HG03558 (cell line): ENCODE results near the gene CRHR1.

Source experiments
- ATAC-seq: cut with Tn5 transposase; IDR thresholded peaks from one replicate; pipeline ENCODE4 v1.9.1; 2021; ENCODE audit warnings: moderate number of reproducible peaks; ENCODE audit not compliant: unreplicated experiment; ENCODE audit errors: extremely low read depth

The CRHR1 gene

DNA sequence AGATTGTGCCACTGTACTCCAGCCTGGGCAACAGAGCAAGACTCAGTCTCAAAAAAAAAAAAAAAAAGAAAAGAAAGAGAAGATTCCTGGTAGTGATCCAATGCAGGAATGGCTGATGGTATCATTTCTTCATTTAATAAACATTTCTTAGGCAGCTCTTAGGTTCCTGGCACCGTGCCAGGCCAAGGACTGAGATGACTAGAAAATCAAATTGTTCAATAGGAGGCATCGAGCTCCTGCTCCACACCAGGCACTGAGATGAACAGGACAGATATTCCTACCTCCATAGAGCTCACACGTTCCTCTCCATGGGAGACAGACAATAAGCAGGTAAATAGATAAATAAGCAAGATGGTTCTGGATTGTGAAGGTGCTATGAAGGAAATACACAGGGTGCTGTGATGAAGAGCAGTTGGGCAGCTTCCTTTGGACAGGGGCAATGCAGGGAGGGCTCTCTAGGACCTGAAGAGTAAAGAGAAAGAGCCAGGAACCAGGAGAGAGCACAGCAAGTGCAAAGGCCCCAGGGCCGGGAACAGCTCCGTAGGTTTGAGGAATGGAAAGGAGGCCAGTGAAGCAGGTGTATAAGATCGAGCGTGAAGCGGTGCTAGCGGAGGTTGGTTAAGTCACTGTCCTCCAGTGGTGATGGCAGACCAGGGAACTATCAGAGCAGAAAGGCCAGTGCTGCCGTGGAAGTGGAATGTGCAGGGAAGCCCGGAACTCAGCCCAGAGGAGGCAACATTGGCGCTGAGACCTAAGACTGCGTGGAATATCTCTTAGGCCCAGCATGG, 26.5 kb upstream of the CRHR1 start:
- ATAC-seq, result no peak

GRCh38 chr17:45758544-45758943, 25.6 kb upstream of the CRHR1 start:
- ATAC-seq, result no peak

DNA sequence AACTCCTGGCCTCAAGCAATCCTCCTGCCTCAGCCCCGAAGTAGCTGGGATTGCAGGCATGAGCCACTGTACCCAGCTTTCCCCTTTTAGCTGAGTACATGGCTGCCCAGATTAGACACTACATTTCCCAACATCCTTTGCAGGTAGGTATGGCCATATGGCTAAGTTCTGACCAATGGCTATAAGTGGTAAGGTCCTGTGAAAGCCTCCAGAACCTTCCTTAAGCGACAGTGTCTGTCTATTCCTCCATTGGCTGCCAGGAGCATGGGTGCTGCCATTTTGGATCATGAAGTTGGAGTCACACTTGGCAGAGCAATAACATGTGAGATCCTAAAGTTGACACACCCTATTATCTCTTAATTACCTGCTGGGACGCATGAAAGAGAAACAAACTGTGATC, 24.4 kb upstream of the CRHR1 start:
- ATAC-seq, result no peak

- no peak for ATAC-seq
Observed at GRCh38 chr17:45761957-45762565, 22.1 kb upstream of the CRHR1 start.

- no peak for ATAC-seq
Observed at GRCh38 chr17:45763182-45763581, 20.9 kb upstream of the CRHR1 start.

DNA sequence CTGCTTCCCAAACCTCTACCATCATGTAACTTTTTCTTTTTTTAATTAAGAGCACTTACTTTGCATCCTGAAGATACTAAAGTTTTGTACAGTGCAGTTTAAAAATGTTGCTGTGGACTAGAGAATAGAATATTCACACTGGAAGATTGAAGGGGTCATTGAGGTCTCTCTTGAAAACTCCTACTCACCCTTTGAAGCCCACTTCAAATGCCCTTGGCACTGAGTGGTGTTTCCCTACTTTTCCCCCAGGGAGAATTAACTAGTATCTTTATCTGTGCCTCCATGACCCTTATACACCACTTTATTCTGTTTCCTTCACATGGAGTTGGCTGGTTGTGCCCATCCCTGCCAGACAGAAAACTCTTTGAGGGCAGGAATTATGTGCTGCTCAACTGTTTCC, 19.6 kb upstream of the CRHR1 start:
- ATAC-seq, result no peak

GRCh38 chr17:45768000-45768399, 16.1 kb upstream of the CRHR1 start:
- no peak for ATAC-seq

- ATAC-seq, result no peak
Observed at GRCh38 chr17:45770632-45771270, 13.4 kb upstream of the CRHR1 start.

- no peak for ATAC-seq
Observed at GRCh38 chr17:45771271-45771959, 12.7 kb upstream of the CRHR1 start.

DNA sequence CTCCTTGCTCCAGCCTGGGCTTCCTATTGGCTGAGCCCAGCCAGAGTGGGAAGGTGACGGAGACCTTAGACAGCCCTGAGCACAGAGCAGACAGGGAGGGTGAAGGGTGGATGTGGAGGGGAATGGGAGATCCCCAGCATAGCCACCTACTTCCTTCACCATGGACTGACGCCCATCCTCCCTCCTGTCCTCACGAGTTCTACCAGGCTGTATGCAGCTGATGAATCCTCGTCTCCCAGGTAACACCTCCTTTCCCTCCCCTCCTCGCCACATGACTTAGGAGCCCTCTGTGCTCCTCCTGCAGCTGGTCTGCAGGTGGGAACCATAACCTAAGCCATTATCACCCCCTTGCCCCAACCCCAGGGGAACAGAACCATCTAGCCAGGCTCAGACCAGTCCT, 9.0 kb upstream of the CRHR1 start:
- no peak for ATAC-seq

DNA sequence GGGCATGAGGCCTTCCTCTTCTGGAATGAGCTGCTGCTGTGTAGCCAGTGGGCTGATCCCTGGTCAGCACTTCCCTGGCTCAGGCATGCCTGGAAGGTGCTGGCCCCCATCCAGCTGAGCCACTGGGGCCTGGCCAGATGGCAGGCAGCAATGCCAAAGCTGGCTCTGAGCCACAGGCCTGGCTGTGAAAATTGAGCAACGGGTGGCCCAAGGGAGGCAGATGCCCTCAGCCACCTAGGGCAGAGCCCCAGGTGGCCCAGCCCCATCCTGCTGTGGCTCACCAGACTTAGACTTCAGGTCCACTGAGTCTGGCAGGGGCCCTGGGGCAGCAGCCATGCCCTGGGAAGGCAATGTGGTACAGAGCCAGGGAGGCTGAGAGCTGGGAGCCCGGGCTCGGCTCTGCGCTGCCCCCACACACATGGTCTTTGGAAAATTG, 8.5 kb upstream of the CRHR1 start:
- ATAC-seq, result no peak

- ATAC-seq, result no peak
Observed at GRCh38 chr17:45776896-45777295, 7.2 kb upstream of the CRHR1 start.

DNA sequence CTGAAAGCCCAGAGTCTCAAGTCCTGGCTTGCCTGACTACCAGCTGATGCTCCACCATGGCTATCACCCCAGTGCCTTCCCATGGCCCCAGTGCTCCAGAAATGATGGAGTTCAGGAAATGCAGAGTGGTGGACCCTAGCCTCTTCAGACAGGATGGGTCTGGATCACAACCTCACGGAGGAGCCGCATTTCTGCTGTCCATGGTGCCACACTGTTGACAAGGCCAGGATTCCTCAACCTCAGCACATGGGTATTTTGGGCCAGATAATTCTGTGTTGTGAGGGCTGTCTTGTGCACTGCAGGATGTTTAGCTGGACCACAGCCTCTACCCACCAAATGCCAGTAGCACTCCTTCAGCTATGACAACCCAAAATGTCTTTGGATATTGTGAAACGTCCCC, 6.7 kb upstream of the CRHR1 start:
- no peak for ATAC-seq

GRCh38 chr17:45780921-45781320, 3.2 kb upstream of the CRHR1 start:
- no peak for ATAC-seq

- no peak for ATAC-seq
Observed at GRCh38 chr17:45782889-45783592, 1.1 kb upstream of the CRHR1 start.

GRCh38 chr17:45783593-45784292, 377 bp upstream of the CRHR1 start:
- ATAC-seq, result no peak

DNA sequence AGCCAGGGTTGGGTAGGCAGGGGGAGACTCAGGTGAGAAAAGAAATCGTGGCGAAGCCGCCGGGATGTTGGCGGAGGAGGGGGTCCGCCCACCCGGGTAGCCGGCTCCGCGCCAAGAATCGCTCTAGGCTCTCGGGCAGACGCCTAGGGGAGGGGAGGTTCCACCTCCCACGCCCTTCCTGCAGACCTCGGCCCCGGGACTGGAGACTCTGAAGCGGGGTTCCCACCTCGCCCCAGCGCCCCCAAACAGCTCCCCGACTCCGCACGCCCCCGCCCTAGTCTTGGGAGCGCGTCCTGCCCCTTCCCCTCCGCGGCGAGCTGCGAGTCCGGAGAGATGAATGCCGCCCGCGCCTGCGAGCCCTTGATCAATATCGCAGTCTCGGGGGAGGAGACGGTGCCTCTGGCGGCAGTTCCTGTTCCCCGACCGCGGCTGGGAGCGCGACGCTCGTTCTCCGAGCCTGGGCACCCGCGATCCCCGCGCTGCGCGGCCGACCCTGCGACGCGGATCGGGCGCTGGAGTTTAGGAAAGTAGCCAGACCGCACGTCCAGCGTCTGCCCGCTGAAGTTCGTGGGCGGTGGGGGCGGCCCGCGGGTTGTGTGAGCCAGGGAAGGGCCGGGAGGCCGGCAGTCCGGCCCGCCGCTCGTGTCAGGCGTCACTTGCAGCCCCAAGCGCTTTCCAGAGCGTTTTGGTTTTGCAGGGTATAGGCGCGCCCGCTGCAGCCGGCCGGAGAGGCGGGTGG, 790 bp downstream of the CRHR1 start:
- ATAC-seq, result no peak

DNA sequence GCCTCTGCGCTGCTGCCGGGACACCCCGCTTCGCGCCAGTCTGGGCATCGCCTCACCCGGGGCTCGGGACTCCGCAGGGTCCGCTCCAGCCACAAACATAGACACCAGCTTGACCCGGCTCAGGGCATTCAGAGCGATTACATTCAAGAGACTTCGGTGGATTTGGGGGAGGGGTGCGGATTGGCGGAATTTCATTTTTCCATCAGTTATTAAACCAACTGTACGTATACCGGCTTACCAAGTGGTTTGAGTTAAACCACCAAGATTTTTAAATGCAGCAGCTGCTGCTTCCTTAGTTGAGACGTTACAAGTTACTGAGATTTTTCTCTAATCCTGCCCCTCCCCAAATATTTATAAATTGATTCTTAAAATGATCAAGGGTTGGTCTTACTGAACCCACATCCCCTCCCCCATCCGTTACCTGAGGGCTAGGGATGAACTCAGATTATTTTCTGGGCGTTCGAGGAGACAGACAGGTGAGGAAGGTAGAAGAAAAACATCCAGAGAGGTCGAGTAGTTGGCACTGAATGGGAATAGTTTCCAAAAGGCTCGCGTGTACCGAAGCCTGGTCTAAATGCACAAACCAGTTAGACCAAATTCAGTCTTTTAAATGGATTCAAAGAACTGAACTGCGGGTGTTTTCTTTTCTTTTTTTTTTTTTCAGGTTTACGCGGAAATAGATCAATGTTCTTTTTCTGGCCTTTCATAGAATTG, 1.5 kb downstream of the CRHR1 start:
- no peak for ATAC-seq
